Colonic mucosa (tissue), 4 donors: Measurements from ENCODE around the gene CADPS. TPM values are rescaled to one million over a fixed set of nuclear protein-coding genes. Genes with fewer than 3 reads are reported as not detected.

Experiments
- DNase-seq: peaks from one replicate; pipeline ENCODE4 v3.0.0-alpha.2; 2020
- H3K27ac ChIP-seq: fragments of 200-600 bp; one replicate; pipeline ENCODE4 v1.8.0; 2021
- H3K27me3 ChIP-seq: fragments of 200-600 bp; one replicate; pipeline ENCODE4 v1.8.0; 2021
- H3K36me3 ChIP-seq: fragments of 200-600 bp; one replicate; pipeline ENCODE4 v1.8.0; 2021
- H3K4me1 ChIP-seq: fragments of 200-600 bp; one replicate; pipeline ENCODE4 v1.8.0; 2021; ENCODE audit warnings: mild to moderate bottlenecking
- H3K4me3 ChIP-seq: fragments of 200-600 bp; one replicate; pipeline ENCODE4 v1.8.0; 2021
- H3K9ac ChIP-seq, 2 donors: one replicate each; pipeline ENCODE4 v1.7.0; 2013; ENCODE audit warnings: control low read depth in 2 of 2, low read depth in 2 of 2, low read length in 2 of 2
- H3K9me3 ChIP-seq: fragments of 200-600 bp; one replicate; pipeline ENCODE4 v1.8.0; 2021
- intact Hi-C: fragments of 100-400 bp; cut with DNase I; formaldehyde crosslinking; loops from one replicate; pipeline ENCODE4 v1.14.1; 2022
- total RNA-seq, 2 donors: library from RNA; stranded (reverse); fragmentation: NEBNext Ultra II Directional in 1 of 2; extraction: Animal tissue kit (Norgen Biotek cat#: 25700) in 1 of 2; gene quantifications; one replicate each; pipeline ENCODE4 v1.2.1, GENCODE V29; 2021
- TF ChIP-seq, protein P1 (sequence below): fragments of 200-600 bp; IDR thresholded peaks from one replicate; pipeline ENCODE4 v1.8.0; 2022; ENCODE audit warnings: antibody characterized with exemption, mild to moderate bottlenecking
- donor health status: healthy.
- donor health status: DM: no; HTN: no; CAD: no.
- donor health status: DM: no; HTN: no; CAD: no.

CADPS gene
- total RNA-seq, 2 donors from 2014 or later, result 2.9 to 6.1 TPM

DNA sequence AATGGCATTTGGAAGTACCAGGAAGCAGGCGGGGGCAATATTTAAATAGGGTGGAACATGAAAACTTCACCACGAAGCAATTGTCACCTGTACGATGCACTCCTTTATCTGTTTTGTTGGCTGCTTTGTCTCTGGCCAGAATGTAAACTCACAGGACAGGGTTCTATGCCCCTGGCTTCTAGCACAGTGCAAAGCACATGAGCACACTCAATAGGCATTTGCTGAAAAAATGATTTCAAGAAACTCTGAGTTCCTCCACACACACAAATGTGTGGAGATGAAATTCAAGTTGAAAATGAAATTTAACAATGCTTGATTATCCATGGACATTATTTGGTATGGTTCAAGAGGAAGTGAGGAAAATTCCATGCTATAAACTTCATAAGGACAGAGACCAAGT is 272.2 kb downstream of the CADPS start:
- H3K4me1 ChIP-seq, result no peaks in the 10 kb centered on the region
- H3K27me3 ChIP-seq, result no peaks in the 10 kb centered on the region
- no peaks in the 10 kb centered on the region for H3K36me3 ChIP-seq
- H3K9ac ChIP-seq, result no peak overlapping the region
- no peak overlapping the region for H3K4me3 ChIP-seq
- H3K27ac ChIP-seq, result no peak overlapping the region
- intact Hi-C loops, result no loop called here
- TF ChIP-seq, protein P1, sequence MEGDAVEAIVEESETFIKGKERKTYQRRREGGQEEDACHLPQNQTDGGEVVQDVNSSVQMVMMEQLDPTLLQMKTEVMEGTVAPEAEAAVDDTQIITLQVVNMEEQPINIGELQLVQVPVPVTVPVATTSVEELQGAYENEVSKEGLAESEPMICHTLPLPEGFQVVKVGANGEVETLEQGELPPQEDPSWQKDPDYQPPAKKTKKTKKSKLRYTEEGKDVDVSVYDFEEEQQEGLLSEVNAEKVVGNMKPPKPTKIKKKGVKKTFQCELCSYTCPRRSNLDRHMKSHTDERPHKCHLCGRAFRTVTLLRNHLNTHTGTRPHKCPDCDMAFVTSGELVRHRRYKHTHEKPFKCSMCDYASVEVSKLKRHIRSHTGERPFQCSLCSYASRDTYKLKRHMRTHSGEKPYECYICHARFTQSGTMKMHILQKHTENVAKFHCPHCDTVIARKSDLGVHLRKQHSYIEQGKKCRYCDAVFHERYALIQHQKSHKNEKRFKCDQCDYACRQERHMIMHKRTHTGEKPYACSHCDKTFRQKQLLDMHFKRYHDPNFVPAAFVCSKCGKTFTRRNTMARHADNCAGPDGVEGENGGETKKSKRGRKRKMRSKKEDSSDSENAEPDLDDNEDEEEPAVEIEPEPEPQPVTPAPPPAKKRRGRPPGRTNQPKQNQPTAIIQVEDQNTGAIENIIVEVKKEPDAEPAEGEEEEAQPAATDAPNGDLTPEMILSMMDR, result no peak
- no peak for DNase-seq
- no peaks in the 10 kb centered on the region for H3K9me3 ChIP-seq

DNA sequence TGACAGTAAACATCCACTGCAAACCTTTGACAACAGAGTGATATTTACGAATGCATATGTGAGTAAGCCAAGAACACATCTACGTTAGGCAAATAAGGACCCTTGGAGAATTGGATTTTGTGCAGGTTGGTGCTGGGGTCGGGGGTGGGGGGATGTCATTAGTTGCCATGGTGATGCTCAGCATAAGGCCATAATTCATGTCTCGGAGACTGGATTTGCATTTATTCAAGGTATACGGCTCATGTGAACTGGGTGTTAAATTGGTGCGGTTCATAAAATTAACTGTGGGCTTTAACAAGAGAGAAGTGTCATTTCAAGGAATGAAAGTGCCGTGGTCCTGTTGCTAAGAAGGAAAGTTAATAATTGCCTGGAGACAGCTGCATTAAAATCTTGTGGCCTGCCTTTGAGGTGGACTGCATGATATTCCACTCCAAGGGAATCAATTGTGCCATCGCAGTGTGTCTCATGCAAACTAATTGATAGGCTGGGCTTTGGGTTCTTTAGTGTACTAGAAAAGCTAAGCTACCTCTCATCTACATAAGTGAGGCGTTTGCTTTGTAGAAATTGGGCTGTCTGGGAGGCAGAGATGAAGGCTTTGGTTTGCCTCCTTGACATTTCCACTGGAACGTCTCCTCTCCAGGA is 273.0 kb downstream of the CADPS start:
- Histone ChIP-seq H3K4me1 (no peaks in the 10 kb centered on the region), H3K27ac (no peak overlapping the region), H3K36me3 (no peaks in the 10 kb centered on the region), H3K9ac (no peak overlapping the region), H3K4me3 (no peak overlapping the region), H3K9me3 (no peaks in the 10 kb centered on the region), H3K27me3 (no peaks in the 10 kb centered on the region)
- intact Hi-C loops, result no loop called here
- TF ChIP-seq, protein P1, result no peak
- no peak for DNase-seq

DNA sequence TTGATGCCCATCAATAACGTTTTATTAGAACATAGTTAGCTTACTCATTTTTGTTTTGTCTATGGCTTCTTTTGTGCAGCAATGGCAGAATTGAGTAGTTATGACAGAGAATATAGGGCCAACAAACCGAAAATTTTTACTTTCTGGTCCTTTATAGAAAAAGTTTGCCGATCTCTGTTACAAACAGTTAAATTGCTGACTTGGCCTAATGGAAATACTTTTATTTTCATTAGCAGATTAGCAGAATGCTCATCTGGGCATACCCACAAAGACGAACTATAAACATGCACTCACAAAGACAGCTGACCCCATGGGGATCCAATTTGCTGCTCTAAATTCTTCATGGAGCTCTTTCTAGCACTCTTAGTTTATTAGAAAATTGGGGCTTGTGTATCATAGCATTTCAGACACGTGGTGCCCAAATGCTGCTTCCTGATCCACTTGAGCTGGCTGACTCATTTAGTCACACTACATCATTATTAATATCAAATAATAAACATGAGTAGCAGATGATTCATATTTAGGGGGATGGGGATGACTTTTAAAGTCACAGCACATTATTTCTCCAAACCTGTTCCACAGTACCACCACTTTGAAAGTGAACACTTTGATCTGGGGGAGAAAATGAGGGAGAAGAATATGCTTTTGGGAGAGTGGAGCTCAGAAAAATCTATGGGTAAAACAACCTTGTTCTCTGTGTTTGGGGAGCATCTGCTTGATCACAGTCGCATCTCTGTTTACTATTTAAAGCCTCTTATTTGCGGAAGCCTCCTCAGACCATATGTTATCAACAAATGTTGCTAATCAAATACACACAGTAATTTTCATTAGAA is 273.8 kb downstream of the CADPS start:
- TF ChIP-seq, protein P1, result no peak
- no peak for DNase-seq
- Histone ChIP-seq H3K9ac (no peak overlapping the region), H3K4me3 (no peak overlapping the region), H3K9me3 (no peaks in the 10 kb centered on the region), H3K27ac (no peak overlapping the region), H3K27me3 (no peaks in the 10 kb centered on the region), H3K4me1 (no peaks in the 10 kb centered on the region), H3K36me3 (no peaks in the 10 kb centered on the region)
- intact Hi-C loops, result no loop called here

DNA sequence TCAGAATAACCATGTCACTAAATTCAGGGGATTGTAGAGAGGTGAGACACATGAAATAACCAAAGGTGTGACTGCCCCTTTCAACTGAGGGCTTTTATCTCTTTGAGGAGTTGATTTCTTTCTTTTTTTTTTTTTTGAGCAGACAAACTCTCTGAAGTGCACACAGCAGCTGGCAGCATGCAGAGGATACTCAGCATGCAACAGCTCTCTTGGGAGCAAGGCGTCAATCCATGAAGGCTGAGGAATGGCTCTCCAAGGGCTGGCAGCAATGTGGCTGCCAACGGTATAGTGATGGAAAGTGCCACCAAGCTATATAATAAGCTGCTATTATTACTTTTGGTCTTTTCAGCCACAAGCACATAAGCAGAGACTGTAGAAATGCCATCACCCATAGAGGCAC is 275.2 kb downstream of the CADPS start:
- TF ChIP-seq, protein P1, result no peak
- no peak for DNase-seq
- Histone ChIP-seq H3K27me3 (no peaks in the 10 kb centered on the region), H3K36me3 (no peaks in the 10 kb centered on the region), H3K9ac (no peak overlapping the region), H3K9me3 (no peaks in the 10 kb centered on the region), H3K4me3 (no peak overlapping the region), H3K27ac (no peak overlapping the region), H3K4me1 (no peaks in the 10 kb centered on the region)
- intact Hi-C loops, result no loop called here

DNA sequence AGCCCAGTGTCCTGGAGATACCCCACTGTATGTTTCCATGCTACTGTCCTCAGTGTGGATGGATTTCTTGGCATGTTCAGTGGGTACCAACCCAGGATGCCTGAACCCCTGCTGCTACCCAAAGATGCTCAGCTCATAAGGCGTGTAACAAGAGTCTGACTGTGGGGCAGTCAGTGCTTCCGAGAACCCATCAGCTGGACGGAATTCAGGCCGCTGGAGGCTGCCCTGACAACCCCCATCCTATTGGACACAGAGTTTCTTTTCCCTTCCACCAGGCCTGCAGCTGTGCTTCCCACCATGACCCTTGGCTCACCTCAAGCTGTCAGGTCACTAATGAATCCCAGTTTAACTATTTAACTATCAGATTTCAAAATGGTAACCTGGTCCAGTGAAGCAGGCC is 277.7 kb downstream of the CADPS start:
- no peaks in the 10 kb centered on the region for H3K9me3 ChIP-seq

More for the DNA sequence above, 277.7 kb downstream of the CADPS start:
- no peaks in the 10 kb centered on the region for H3K27me3 ChIP-seq
- intact Hi-C loops, result no loop called here
- DNase-seq, result no peak
- TF ChIP-seq, protein P1, result no peak
- no peak overlapping the region for H3K9ac ChIP-seq
- H3K27ac ChIP-seq, result no peak overlapping the region
- no peaks in the 10 kb centered on the region for H3K36me3 ChIP-seq
- no peaks in the 10 kb centered on the region for H3K4me1 ChIP-seq
- no peak overlapping the region for H3K4me3 ChIP-seq
